Activated T-cell treated with anti-CD3 and anti-CD28 coated beads, Interleukin-2, amount 50 U/mL, for 24 hours (primary cell): Measurements from ENCODE around the gene HRAS.

Experiments used
- DNase-seq: peaks from one replicate; pipeline ENCODE4 v3.0.0-alpha.2; 2020
- H3K27ac Mint-ChIP-seq: 2 replicates; pipeline ENCODE4 v1.8.0; 2020; ENCODE audit warnings: mild to moderate bottlenecking, mixed read lengths
- H3K27me3 Mint-ChIP-seq: 2 replicates; pipeline ENCODE4 v1.8.0; 2020; ENCODE audit warnings: mixed read lengths
- H3K36me3 Mint-ChIP-seq: 2 replicates; pipeline ENCODE4 v1.8.0; 2020; ENCODE audit warnings: low read depth, mixed read lengths
- H3K4me1 Mint-ChIP-seq: 2 replicates; pipeline ENCODE4 v1.8.0; 2020; ENCODE audit warnings: low read depth, mixed read lengths
- H3K4me3 Mint-ChIP-seq: 2 replicates; pipeline ENCODE4 v1.8.0; 2020; ENCODE audit warnings: mild to moderate bottlenecking, moderate library complexity, mixed read lengths
- H3K9me3 Mint-ChIP-seq: 2 replicates; pipeline ENCODE4 v1.8.0; 2020; ENCODE audit warnings: mixed read lengths

The HRAS gene

GRCh38 chr11:560305-561147 is 25.1 kb upstream of the HRAS start, which contains the start of the genes LMNTD2 and RASSF7:
Gene LMNTD2, minus strand, starts transcription at chr11:560738. Its CDS starts 22 bp downstream, at chr11:560716.
Gene RASSF7, plus strand, starts transcription at chr11:560970. Its CDS starts 799 bp downstream, at chr11:561769.
- Mint-ChIP-seq H3K27me3 (peaks cover 9% of the 10 kb centered on the region), H3K9me3 (no peaks in the 10 kb centered on the region), H3K4me3 (peak within 1 kb of the TSS; percentile 87), H3K36me3 (peaks cover 10% of the 10 kb centered on the region), H3K4me1 (peaks cover 15% of the 10 kb centered on the region), H3K27ac (peak within 1 kb of the TSS; percentile 84)
- peak; percentile 99 for DNase-seq

- peaks cover 9% of the 10 kb centered on the region for H3K27me3 Mint-ChIP-seq
- peaks cover 10% of the 10 kb centered on the region for H3K36me3 Mint-ChIP-seq
- no peaks in the 10 kb centered on the region for H3K9me3 Mint-ChIP-seq
- peaks cover 15% of the 10 kb centered on the region for H3K4me1 Mint-ChIP-seq
- no peak for DNase-seq
- peak overlapping the region; percentile 66 for H3K4me3 Mint-ChIP-seq
- H3K27ac Mint-ChIP-seq = peak overlapping the region; percentile 84
These were observed 24.4 kb upstream of the HRAS start for GRCh38 chr11:559712-560304.

DNA sequence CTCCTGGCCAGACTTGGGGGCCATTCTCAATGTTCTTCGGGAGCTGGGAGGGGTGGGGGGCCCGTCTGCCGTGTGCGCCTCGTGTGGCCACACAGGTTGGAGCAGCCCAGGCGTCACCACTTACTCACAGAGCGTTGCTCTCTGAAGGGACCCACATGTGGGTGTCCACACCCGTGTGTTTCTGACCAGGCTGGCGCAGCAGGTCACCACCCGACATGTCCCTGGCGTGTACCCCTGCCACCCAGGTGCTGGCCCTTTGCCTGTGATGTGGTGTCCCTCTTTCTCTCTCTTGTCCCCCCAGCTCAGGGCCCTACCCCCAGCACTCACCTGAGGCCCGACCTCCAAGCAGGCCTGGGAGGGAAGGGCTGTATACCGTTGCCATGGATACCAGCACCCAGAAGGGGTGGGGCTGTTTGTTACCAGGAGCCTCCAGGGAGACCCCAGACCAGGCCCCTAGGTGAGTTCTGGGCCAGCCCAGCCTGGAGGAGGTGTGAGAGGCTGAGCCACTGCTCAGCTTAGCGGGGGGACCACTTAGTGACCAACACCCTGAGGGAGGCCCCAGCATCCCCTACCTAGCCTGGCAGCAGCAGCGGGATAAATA is 23.7 kb upstream of the HRAS start:
- no peaks in the 10 kb centered on the region for H3K9me3 Mint-ChIP-seq
- H3K36me3 Mint-ChIP-seq = peaks cover 5% of the 10 kb centered on the region
- no peak overlapping the region for H3K27ac Mint-ChIP-seq

DNA sequence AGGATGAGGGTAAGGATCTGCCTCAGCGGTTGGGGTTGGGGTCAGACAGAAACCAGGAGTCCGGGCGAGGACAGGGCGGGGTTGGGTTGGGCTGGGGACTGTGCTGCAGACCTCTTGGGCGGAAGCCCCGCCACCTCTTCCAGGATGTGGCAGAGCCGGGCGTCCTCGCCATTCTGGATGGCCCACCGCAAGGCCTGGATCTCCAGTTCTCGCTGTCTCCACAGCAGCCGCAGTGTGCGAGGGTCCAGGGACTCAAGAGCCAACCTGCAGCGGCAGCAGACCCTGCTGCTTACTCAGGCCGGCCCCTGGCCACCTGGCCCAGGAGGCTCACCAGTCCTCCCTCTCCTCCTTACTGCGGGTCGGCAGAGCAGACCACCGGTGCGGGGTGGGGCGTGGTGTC is 23.1 kb upstream of the HRAS start:
- Mint-ChIP-seq H3K4me1 (peaks cover 15% of the 10 kb centered on the region), H3K27me3 (peaks cover 9% of the 10 kb centered on the region), H3K9me3 (no peaks in the 10 kb centered on the region), H3K36me3 (peaks cover 1% of the 10 kb centered on the region), H3K27ac (no peak overlapping the region), H3K4me3 (no peak overlapping the region)
- DNase-seq = no peak

More for the DNA sequence above, 23.7 kb upstream of the HRAS start:
- peaks cover 15% of the 10 kb centered on the region for H3K4me1 Mint-ChIP-seq
- peaks cover 9% of the 10 kb centered on the region for H3K27me3 Mint-ChIP-seq
- H3K4me3 Mint-ChIP-seq = no peak overlapping the region
- no peak for DNase-seq

GRCh38 chr11:557328-558132 is 22.2 kb upstream of the HRAS start:
- Mint-ChIP-seq H3K4me1 (peaks cover 15% of the 10 kb centered on the region), H3K4me3 (no peak overlapping the region), H3K27me3 (peaks cover 9% of the 10 kb centered on the region), H3K9me3 (no peaks in the 10 kb centered on the region), H3K27ac (no peak overlapping the region), H3K36me3 (no peaks in the 10 kb centered on the region)
- DNase-seq = no peak

DNA sequence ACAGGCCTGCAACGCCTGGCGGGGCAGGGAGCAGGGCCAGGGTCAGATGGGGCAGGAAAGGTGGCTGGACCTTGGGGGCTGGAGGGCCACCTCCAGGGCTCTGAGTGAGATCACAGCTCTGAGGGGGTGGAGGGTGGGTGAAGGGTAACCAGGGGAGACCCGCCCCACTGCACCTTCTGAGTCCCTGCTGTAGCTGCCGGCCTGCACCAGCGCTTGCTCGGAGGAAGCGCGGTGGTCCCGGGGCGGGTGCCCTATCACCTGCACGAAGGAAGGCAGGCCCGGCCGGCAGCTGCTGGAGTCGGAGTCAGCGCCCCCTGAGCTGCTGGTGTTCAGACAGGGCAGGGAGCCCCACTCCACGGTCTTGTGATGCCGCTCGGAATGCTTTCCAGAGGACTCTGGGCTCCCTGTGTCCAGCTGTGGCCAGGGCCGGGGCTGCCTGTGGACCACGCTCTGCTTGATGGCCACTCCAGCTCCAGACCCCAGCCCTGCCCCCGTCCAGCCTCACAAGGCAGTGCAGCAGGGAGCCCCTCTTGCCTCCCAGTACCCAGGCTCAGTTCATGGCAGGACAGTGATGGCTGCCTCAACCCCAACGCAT is 21.4 kb upstream of the HRAS start:
- Mint-ChIP-seq H3K4me1 (peaks cover 14% of the 10 kb centered on the region), H3K27me3 (peaks cover 9% of the 10 kb centered on the region), H3K4me3 (no peak overlapping the region), H3K27ac (no peak overlapping the region), H3K36me3 (no peaks in the 10 kb centered on the region), H3K9me3 (no peaks in the 10 kb centered on the region)
- no peak for DNase-seq

DNA sequence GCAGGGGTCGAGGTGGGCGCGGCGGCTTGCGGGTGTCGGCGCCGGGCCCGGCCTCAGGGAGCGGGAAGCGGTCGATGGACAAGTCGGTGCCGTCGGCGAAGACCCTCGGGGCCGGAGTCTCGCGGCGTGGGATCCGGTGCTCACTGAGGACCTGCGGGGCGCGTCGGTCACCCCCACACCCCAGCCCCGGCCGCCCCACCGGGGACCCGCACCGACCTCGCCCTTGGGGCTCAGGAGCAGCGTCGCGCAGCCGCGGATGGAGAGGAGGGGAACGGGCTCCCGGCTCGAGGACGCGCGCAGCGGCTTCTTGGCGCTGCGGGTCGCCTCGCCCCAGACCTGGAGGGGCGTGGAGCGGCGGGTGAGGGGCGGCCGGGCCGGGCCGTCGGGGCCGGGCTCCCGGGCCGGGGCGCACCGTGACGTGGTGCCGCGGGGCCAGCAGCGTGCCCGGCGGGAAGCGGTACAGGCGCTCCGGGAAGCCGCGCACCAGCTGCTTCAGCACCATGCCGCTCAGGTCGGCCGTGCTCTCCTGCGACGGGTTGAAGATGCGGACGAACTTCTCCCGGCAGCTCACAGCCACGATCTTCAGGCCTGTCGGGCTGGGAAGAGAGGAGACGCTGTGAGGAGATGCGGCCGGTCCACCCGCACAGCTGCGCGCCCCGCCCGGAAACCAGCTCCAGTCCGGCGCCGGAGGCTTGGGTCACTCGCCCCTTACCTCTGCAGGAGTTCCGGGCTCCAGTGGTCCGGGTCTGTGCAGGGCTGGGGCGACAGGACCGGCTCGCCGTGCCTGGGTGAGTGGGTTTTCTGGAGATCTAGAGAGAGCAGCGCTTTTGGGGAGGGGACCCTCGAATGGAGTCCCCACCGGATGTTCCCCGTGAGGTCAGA is 20.6 kb upstream of the HRAS start:
- H3K27ac Mint-ChIP-seq = no peak overlapping the region
- peaks cover 9% of the 10 kb centered on the region for H3K27me3 Mint-ChIP-seq
- no peak for DNase-seq
- H3K9me3 Mint-ChIP-seq = no peaks in the 10 kb centered on the region
- no peaks in the 10 kb centered on the region for H3K36me3 Mint-ChIP-seq
- peaks cover 9% of the 10 kb centered on the region for H3K4me1 Mint-ChIP-seq
- no peak overlapping the region for H3K4me3 Mint-ChIP-seq

DNA sequence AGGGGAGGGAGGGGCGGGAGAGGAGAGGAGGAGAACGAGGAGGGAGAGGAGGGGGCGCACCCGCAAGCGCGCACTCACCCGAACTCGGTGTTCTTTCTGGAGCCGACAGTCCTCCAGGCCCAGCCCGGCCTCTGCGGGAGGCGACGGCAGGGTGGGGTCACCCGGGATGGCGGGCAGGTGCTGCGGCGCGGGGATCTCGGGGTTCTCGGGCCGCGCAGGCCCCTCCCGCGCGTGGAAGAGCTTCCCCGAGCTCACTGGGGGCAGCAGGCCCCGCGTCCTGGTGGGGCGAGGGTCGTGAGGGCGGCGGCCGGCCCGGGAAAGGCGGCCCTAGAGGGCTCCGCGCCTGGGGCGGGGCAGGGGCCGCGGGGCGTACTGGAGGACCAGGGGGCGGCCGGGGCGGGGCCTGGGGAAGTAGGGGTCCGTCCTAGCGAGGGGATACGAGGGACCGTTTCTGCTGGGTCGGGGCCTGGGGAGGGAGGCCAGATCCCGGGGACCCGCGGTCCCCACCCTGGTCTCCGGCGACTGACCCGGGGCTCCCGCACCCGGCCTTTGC is 19.9 kb upstream of the HRAS start:
- Mint-ChIP-seq H3K27me3 (peaks cover 9% of the 10 kb centered on the region), H3K27ac (no peak overlapping the region), H3K36me3 (no peaks in the 10 kb centered on the region), H3K4me3 (no peak overlapping the region), H3K4me1 (peaks cover 8% of the 10 kb centered on the region), H3K9me3 (no peaks in the 10 kb centered on the region)
- no peak for DNase-seq

DNA sequence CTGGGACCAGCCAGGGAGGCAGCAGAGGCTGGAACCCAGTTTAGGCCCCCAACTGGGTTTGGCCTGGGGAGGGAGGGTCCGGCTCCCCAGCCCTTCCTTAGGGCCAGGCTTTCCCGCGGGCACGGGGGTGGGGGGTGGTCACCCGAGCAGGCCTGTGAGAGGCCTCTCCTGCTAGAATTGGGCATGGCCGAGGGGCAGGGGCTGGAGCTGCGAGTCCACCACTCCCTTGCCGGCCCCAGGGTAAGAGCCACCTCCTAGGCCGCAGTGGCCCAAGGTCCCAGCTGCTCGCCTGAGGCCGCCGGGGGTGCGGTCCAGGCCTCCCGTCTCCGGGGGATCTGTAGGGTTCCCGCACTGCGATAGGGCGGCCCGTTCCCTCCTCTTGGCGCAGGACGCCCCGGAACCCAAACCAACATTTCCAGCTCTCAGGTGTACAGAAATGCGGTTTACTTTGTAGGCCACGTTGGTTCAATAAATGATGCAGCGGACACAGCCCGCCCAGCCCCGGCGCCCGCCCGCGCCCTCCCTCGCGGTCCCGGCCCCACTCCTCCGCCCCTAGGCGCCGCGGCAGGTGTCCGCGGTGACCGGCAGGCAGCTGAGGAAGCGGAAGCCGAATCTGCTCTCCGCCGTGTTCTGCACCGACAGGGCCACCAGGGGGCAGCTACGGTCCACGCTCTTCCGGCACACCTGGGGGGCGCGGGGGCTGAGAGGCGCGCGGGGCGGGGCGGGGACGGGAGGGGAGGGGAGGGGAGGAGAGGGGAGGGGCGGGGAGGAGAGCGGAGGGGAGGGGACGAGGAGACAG is 19.3 kb upstream of the HRAS start:
- peak; percentile 83 for DNase-seq
- Mint-ChIP-seq H3K4me1 (peaks cover 3% of the 10 kb centered on the region), H3K4me3 (peak overlapping the region; percentile 27), H3K9me3 (no peaks in the 10 kb centered on the region), H3K36me3 (no peaks in the 10 kb centered on the region), H3K27ac (no peak overlapping the region), H3K27me3 (peaks cover 9% of the 10 kb centered on the region)

GRCh38 chr11:553988-554340 is 18.6 kb upstream of the HRAS start:
- Mint-ChIP-seq H3K27me3 (peaks cover 9% of the 10 kb centered on the region), H3K4me3 (no peak overlapping the region), H3K4me1 (peaks cover 3% of the 10 kb centered on the region), H3K27ac (no peak overlapping the region), H3K9me3 (no peaks in the 10 kb centered on the region), H3K36me3 (no peaks in the 10 kb centered on the region)
- DNase-seq = no peak

- Mint-ChIP-seq H3K36me3 (no peaks in the 10 kb centered on the region), H3K27me3 (peaks cover 9% of the 10 kb centered on the region), H3K9me3 (no peaks in the 10 kb centered on the region), H3K4me1 (peaks cover 3% of the 10 kb centered on the region), H3K4me3 (no peak overlapping the region), H3K27ac (no peak overlapping the region)
- no peak for DNase-seq
These were observed 18.0 kb upstream of the HRAS start for GRCh38 chr11:553083-553987.

GRCh38 chr11:551596-551995 is 16.2 kb upstream of the HRAS start:
- Mint-ChIP-seq H3K4me3 (no peak overlapping the region), H3K9me3 (no peaks in the 10 kb centered on the region), H3K36me3 (no peaks in the 10 kb centered on the region), H3K27me3 (peaks cover 3% of the 10 kb centered on the region), H3K4me1 (peaks cover 2% of the 10 kb centered on the region), H3K27ac (no peak overlapping the region)
- no peak for DNase-seq
